ENCODE measurements around the gene UCMA.
A peak's percentile ranks its signal among the peaks of the same experiment; 100 is the strongest.
"Not testable (repeated sequence)": the region's sequence is repeated elsewhere in the genome, so short reads cannot be mapped to it uniquely, and the experiment has no call there.

The UCMA gene, protein sequence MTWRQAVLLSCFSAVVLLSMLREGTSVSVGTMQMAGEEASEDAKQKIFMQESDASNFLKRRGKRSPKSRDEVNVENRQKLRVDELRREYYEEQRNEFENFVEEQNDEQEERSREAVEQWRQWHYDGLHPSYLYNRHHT

DNA sequence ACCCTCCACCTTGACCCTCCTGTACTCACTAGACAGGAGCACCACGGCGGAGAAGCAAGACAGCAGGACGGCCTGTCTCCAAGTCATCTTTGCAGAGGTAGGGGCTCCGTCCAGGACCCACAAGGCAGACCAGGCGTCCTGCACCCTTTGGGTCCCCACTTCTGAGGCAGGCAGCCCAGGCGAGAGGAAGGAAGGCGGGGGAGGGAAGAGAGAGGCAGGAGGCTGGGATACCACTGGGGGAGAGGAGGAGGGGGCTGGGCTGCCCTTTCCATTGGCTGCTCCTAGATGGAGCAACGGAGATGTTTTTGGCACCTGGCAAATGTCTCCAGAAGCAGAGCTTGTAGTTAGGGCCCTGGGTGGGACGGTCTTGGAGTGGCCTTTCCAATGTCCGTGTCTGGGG is at the start of gene UCMA:
UCMA (minus strand) TSS at position 203 of the 400 bp plus-strand sequence; CDS start at position 87, 116 bp downstream.
- TF ChIP-seq CTCF (IDR thresholded peaks at IDR 0.05; ENCODE audit: borderline replicate concordance, control extremely low read depth, extremely low read depth, insufficient read depth, missing control alignments) = no peak
- in situ Hi-C loops (cut with MboI; ENCODE audit: low sequenced_read_pairs, unreplicated experiment) = no loop called here
- no peak for DNase-seq (ENCODE audit: low spot score)

GRCh38 chr10:13282348-13282747 is 48.2 kb upstream of the UCMA start:
- DNase-seq (ENCODE audit: low spot score); in situ Hi-C loops (cut with MboI; ENCODE audit: low sequenced_read_pairs, unreplicated experiment): not testable (repeated sequence)

- no peak for TF ChIP-seq CTCF (IDR thresholded peaks at IDR 0.05; ENCODE audit: borderline replicate concordance, control extremely low read depth, extremely low read depth, insufficient read depth, missing control alignments)
- DNase-seq (ENCODE audit: low spot score) = no peak
- in situ Hi-C loops (cut with MboI; ENCODE audit: low sequenced_read_pairs, unreplicated experiment) = no loop called here
Measured at GRCh38 chr10:13276749-13277365, 42.7 kb upstream of the UCMA start.

GRCh38 chr10:13276146-13276545 is 42.0 kb upstream of the UCMA start:
- in situ Hi-C loops (cut with MboI; ENCODE audit: low sequenced_read_pairs, unreplicated experiment); DNase-seq (ENCODE audit: low spot score): not testable (repeated sequence)

GRCh38 chr10:13272164-13272571 is 38.0 kb upstream of the UCMA start:
- no peak for DNase-seq (ENCODE audit: low spot score)
- in situ Hi-C loops (cut with MboI; ENCODE audit: low sequenced_read_pairs, unreplicated experiment) = no loop called here
- TF ChIP-seq CTCF (IDR thresholded peaks at IDR 0.05; ENCODE audit: borderline replicate concordance, control extremely low read depth, extremely low read depth, insufficient read depth, missing control alignments) = no peak

DNA sequence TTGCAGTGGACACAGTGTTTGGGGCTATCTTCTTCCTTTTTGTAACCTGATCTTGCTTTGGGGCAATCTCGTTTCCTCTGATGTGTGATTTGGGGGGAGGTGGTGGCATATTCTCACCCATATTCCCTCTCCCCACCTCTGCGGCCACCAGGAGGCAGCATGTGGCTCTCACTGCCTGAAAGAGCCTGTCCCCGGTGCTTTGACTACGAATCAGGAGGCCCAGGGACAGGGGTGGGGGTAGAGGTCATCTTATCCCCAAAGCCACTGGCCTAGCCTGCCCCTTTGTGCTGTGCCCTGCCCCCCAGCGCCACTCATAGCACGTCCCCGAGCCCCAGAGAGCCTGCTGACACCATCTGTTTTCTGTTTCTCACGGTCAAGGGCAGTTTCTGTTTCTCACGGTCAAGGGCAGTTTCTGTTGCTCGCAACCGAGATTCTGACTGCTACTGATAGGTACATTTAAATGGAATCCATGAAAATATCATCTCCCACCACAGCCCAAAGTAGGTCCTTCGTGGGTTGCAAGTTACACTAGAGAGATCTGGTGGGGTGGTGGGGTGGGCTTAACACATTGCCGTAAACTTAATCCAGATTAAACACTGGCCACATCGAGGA is 37.5 kb upstream of the UCMA start:
- peak; percentile 80 for DNase-seq (ENCODE audit: low spot score)
- in situ Hi-C loops (cut with MboI; ENCODE audit: low sequenced_read_pairs, unreplicated experiment) = no loop called here
- TF ChIP-seq CTCF (IDR thresholded peaks at IDR 0.05; ENCODE audit: borderline replicate concordance, control extremely low read depth, extremely low read depth, insufficient read depth, missing control alignments) = peak; percentile 48

- in situ Hi-C loops (cut with MboI; ENCODE audit: low sequenced_read_pairs, unreplicated experiment) = no loop called here
- TF ChIP-seq CTCF (IDR thresholded peaks at IDR 0.05; ENCODE audit: borderline replicate concordance, control extremely low read depth, extremely low read depth, insufficient read depth, missing control alignments) = no peak
- DNase-seq (ENCODE audit: low spot score) = no peak
Measured at GRCh38 chr10:13270877-13271551, 36.8 kb upstream of the UCMA start.
